HG03565 (cell line): ENCODE results near the gene CPED1.
A peak's percentile ranks its signal among the peaks of the same experiment; 100 is the strongest.
"Not testable (repeated sequence)": the region's sequence is repeated elsewhere in the genome, so short reads cannot be mapped to it uniquely, and the experiment has no call there.

ENCODE experiments used
- ATAC-seq: cut with Tn5 transposase; IDR thresholded peaks from one replicate; pipeline ENCODE4 v1.9.1; 2021; ENCODE audit warnings: mild to moderate bottlenecking, moderate library complexity; ENCODE audit not compliant: unreplicated experiment

The CPED1 gene

DNA sequence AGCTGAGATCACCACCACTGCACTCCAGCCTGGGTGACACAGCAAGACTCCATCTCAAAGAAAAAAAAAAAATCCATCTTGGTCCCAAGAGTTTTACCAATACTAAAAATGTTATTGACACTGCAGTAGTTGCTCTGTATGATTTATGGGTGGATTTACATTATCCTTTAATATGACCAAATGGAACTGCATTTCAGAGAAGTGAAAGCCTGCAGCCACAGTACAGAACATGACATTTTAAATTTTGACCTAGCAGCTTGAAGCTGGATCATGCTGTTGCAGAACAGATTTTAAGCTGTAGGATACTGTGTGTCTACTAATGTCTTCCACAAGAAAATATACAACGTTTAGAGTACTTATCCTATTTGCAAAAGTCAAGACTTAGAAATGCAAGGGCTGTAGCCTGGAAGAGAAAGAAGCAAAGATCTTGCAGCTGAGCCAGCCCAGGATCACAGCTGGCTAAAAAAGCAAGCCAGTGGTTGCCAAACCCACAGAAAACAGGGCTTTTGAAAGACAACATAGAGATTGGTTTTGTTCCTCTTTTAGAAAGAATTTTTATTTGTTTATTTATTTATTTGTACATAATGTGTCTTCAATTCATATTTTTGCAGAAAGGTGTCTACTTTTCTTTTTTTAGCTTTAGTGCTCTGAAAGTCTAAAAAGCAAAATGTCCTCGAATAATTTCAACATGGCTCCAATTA, 285.1 kb downstream of the CPED1 start:
- no peak for ATAC-seq

- no peak for ATAC-seq
Observed at GRCh38 chr7:121274467-121274866, 286.0 kb downstream of the CPED1 start.

GRCh38 chr7:121275204-121275603, 286.7 kb downstream of the CPED1 start:
- ATAC-seq = no peak

DNA sequence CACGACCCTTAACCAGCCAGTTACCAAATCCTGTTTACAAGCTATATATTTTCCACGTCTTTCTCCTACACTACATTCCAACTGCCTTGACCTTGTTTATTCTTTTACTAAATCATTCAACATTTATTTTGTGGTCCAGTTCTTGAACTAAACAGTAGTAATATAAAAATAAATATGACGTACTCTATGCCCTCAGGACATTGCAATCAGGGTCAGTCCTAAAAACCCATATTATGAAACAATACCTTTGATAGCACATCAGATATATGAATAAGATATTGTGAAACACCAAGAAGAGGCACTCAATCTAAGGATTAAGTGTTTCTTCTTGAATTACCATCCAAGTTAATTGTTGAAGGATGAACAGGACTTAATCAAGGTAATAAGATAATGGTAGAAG, 287.8 kb downstream of the CPED1 start:
- ATAC-seq = no peak

- peak; percentile 99 for ATAC-seq
Observed at GRCh38 chr7:121278120-121279021, 289.9 kb downstream of the CPED1 start.

GRCh38 chr7:121279060-121279620, 290.6 kb downstream of the CPED1 start:
- no peak for ATAC-seq

DNA sequence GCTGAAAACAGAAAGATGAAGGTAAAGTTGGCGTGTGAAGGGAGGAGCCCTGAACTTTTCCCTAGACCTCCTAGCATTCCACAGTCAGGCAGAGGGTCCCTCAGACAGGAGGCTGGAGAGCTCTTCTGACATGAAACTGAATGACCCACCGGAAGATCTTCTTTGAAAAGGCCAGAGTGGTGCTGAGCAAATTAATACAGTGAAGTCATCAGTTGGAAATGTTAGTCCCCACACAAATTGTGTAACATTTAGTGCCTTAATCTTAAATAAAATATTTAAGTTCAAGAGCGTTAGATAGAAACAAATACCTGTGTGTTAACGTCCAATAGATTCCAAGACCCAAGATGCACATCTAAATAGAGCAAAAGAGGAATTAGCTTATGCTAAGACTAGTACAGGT, 291.3 kb downstream of the CPED1 start:
- no peak for ATAC-seq

DNA sequence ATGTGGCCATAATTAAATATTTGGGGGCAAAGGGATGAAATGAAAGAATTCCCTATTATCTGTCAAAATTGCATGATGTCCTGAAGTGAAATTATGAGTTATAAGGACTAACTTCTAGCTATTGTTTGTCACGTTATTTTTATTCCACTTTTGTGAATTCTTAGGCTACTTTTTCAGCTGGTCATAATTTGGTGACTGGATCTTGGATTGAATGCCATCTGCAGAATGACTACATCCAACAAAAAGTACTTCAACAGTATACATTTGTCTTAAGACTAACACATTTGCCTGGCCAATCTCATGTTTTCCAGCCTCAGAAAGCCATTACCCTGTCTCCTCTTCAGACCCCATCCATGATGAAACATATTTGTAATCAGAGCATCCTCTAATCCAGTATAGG, 292.1 kb downstream of the CPED1 start:
- ATAC-seq = no peak

DNA sequence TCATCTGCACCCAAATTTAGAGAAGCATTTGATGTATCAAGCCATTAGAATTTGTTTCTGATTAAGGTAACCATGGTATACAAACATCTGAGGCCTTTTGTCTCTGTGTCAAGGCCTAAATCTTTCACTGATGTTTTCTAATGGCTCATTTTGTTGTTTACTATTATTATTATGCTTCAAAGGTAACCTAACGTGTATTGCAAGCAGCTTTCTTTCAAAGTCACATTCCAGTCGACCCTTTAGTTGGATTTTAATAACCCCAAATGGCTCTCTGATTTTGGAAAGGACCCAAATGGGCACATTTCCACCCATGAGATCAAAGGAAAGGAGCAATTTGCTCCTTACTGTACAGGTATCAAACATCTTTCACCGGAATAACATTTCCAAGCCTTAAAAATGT, 293.6 kb downstream of the CPED1 start:
- ATAC-seq = no peak

GRCh38 chr7:121285066-121285667, 296.7 kb downstream of the CPED1 start:
- ATAC-seq = no peak

DNA sequence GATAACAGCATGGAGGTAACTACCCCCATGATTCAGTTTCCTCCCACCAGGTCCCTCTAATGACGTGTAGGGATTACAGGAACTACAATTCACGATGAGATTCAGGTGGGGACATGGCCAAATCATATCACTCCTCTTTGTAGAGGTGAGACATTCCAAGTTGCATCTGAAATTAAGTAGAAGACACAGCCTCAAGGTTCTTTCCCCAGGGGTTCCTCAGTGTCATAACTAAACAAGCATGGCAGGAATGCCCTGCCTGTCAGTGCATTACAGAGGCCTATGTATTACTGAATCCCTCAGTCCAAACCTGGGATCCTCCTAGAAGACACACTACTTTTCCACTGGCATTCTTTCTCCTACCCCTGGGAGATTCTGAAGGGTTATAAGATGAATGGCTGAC, 297.7 kb downstream of the CPED1 start:
- ATAC-seq = no peak

GRCh38 chr7:121286742-121287734, 298.5 kb downstream of the CPED1 start:
- ATAC-seq = no peak

DNA sequence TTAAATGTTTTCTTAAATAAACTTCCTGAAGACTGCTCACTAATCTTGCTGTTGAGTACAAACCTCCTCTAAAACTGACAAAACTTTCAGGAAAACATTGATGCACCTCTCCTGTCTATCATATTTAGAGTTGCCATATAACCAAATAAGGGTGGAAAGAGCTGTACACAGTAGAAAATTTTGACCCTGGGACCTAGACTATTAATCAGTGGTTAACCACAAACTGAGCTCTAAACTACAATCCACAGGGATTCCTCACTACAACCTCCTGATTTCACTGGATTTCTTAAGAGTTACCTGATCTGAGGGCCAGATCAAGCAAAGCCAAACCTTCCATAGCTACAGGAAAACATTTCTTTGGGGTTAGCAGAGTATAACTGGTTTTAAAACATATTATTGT, 300.4 kb downstream of the CPED1 start:
- no peak for ATAC-seq

DNA sequence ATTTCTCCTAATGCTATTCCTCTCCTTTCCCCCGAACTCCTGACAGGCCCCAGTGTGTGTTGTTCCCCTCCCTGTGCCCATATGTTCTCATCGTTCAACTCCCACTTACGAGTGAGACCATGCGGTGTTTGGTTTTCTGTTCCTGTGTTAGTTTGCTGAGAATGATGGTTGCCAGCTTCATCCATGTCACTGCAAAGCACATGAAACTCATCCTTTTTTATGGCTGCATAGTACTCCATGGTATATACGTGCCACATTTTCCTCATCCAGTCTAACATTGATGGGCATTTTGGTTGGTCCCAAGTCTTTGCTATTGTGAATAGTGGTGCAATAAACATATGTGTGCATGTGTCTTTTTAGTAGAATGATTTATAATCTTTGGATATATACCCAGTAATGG, 301.4 kb downstream of the CPED1 start:
- not testable (repeated sequence) for ATAC-seq

- ATAC-seq = no peak
Observed at GRCh38 chr7:121294448-121294992, 306.0 kb downstream of the CPED1 start.

GRCh38 chr7:121297843-121298242, 309.3 kb downstream of the CPED1 start:
- no peak for ATAC-seq

GRCh38 chr7:121298831-121299239, 310.3 kb downstream of the CPED1 start:
- ATAC-seq = no peak

- ATAC-seq = no peak
Observed at GRCh38 chr7:121300685-121301420, 312.3 kb downstream of the CPED1 start.
